Activated B cell treated with CpG ODN at 0.5 μM for 24 hours (primary cell): ENCODE measurements around the gene GDF7. TPM values are rescaled to one million over a fixed set of nuclear protein-coding genes. Genes with fewer than 3 reads are reported as not detected.

Source experiments
- ATAC-seq: fragments of 200-7000 bp; cut with Tn5 transposase; one replicate; pipeline ENCODE4 v1.10.0; 2021; ENCODE audit warnings: low read depth, mild to moderate bottlenecking, moderate library complexity
- CTCF ChIA-PET: fragments of 350-600 bp; sonication (Branson Sonifier 250); formaldehyde crosslinking; loops from one replicate; lab custom pipeline; 2021; ENCODE audit warnings: antibody characterized with exemption; lab: Charles Lee
- POLR2A ChIA-PET: fragments of 350-600 bp; sonication (Branson Sonifier 250); formaldehyde crosslinking; loops from one replicate; lab custom pipeline; 2021; ENCODE audit warnings: antibody characterized with exemption; lab: Charles Lee
- DNase-seq: peaks from one replicate; pipeline ENCODE4 v3.0.0; 2022
- H3K27ac Mint-ChIP-seq: one replicate; pipeline ENCODE4 v1.8.0; 2020; ENCODE audit warnings: mixed read lengths
- H3K27me3 Mint-ChIP-seq: one replicate; pipeline ENCODE4 v1.8.0; 2021; ENCODE audit warnings: mixed read lengths
- H3K36me3 Mint-ChIP-seq: one replicate; pipeline ENCODE4 v1.8.0; 2021; ENCODE audit warnings: low read depth, mixed read lengths
- H3K4me1 Mint-ChIP-seq: one replicate; pipeline ENCODE4 v1.8.0; 2021; ENCODE audit warnings: mixed read lengths
- H3K4me3 Mint-ChIP-seq: one replicate; pipeline ENCODE4 v1.8.0; 2020; ENCODE audit warnings: mild to moderate bottlenecking, mixed read lengths
- H3K9me3 Mint-ChIP-seq: one replicate; pipeline ENCODE4 v1.8.0; 2020; ENCODE audit warnings: mixed read lengths
- CTCF ChIP-seq: fragments of 200-600 bp; IDR thresholded peaks from one replicate; pipeline ENCODE4 v1.8.0; 2022; ENCODE audit warnings: antibody characterized with exemption, mild to moderate bottlenecking
- intact Hi-C: fragments of 100-400 bp; cut with micrococcal nuclease; formaldehyde crosslinking; loops from one replicate; pipeline ENCODE4 v1.15.1; 2024
- total RNA-seq: library from RNA; stranded (reverse); gene quantifications from 2 replicates; pipeline ENCODE4 v1.2.3, GENCODE V29; 2022

Gene GDF7
- total RNA-seq, 1 donor from 2014 or later: 6.7 TPM

GRCh38 chr2:20645761-20646160, 21.2 kb upstream of the GDF7 start:
- Mint-ChIP-seq H3K4me1 (peaks cover 37% of the 10 kb centered on the region), H3K27me3 (no peaks in the 10 kb centered on the region), H3K9me3 (no peaks in the 10 kb centered on the region), H3K27ac (no peak overlapping the region), H3K36me3 (peaks cover 40% of the 10 kb centered on the region), H3K4me3 (no peak overlapping the region)
- ChIA-PET POLR2A (no interaction called here), CTCF (no interaction called here)
- intact Hi-C loops: no loop called here
- no peak for ATAC-seq
- TF ChIP-seq CTCF: no peak
- no peak for DNase-seq

DNA sequence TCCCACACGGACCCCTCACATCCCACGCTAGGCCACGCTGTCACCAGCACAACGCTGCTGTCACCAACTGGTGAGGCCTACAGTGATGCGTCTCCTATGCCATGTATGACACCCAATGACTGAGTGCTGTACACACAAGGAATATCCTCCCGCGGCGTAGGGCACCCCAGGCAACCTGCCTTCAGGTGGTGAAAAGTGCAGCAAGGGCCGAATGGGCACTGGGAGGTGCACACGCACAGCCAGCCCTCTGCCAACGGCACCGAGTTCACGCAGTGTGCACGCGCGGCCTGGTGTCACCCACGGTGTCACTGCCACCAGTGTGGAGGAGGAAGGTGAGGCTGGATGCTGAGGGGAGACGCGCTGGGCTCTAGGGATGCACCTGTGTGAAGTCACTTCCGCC, 20.5 kb upstream of the GDF7 start:
- Mint-ChIP-seq H3K4me3 (no peak overlapping the region), H3K27ac (no peak overlapping the region), H3K4me1 (peaks cover 41% of the 10 kb centered on the region), H3K36me3 (peaks cover 36% of the 10 kb centered on the region), H3K27me3 (no peaks in the 10 kb centered on the region), H3K9me3 (no peaks in the 10 kb centered on the region)
- TF ChIP-seq CTCF: no peak
- POLR2A ChIA-PET: interaction anchor here (1.4 kb wide), 1 partner anchor 199 kb away, joined by 7 read pairs; the partner anchor contains the start of gene RHOB
- DNase-seq: no peak
- no peak for ATAC-seq
- intact Hi-C loops: no loop called here
- CTCF ChIA-PET: no interaction called here

DNA sequence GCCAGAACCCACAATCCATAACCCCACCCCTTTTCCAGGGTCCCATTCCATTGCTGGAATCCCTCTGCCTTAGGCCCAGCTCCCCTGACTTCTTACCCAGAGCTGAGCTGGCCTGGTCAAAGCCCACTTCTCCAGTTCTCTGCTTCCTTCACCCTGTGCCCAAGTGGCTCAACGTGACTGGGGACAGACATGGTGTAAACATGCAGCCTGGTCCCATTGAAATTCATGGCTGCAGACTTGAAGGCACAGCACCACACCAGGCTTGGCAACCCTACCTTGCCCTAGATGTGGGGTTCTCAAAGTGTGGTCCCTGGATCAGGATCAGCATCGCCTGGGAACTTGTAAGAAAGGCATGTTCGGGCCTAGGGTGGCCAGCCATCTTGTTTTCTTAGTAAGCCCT, 19.7 kb upstream of the GDF7 start:
- no peak for TF ChIP-seq CTCF
- no peak overlapping the region for H3K4me3 Mint-ChIP-seq
- H3K4me1 Mint-ChIP-seq: peaks cover 41% of the 10 kb centered on the region
- no peaks in the 10 kb centered on the region for H3K9me3 Mint-ChIP-seq
- H3K36me3 Mint-ChIP-seq: peaks cover 29% of the 10 kb centered on the region
- ATAC-seq: no peak
- no peak for DNase-seq
- no peaks in the 10 kb centered on the region for H3K27me3 Mint-ChIP-seq
- H3K27ac Mint-ChIP-seq: no peak overlapping the region
- intact Hi-C loops: no loop called here
- CTCF ChIA-PET: no interaction called here
- POLR2A ChIA-PET: interaction anchor here (1.4 kb wide), 1 partner anchor 200 kb away, joined by 7 read pairs; the partner anchor contains the start of gene RHOB

GRCh38 chr2:20647738-20648137, 19.2 kb upstream of the GDF7 start:
- TF ChIP-seq CTCF: no peak
- H3K36me3 Mint-ChIP-seq: peaks cover 28% of the 10 kb centered on the region
- DNase-seq (no peak), ATAC-seq (no peak)
- H3K4me1 Mint-ChIP-seq: peaks cover 41% of the 10 kb centered on the region
- ChIA-PET POLR2A (interaction anchor here (1.1 to 4.9 kb wide), 3 partner anchors 200 to 215 kb away, joined by 4 to 86 read pairs (median 7); partner anchors contain the start of gene RHOB), CTCF (interaction anchor here (0.9 to 1.3 kb wide), 2 partner anchors 13 to 14 kb away, joined by 3 to 4 read pairs; no protein-coding TSS in a partner anchor)
- intact Hi-C loops: no loop called here
- H3K27me3 Mint-ChIP-seq: no peaks in the 10 kb centered on the region
- H3K4me3 Mint-ChIP-seq: no peak overlapping the region
- H3K9me3 Mint-ChIP-seq: no peaks in the 10 kb centered on the region
- H3K27ac Mint-ChIP-seq: no peak overlapping the region

DNA sequence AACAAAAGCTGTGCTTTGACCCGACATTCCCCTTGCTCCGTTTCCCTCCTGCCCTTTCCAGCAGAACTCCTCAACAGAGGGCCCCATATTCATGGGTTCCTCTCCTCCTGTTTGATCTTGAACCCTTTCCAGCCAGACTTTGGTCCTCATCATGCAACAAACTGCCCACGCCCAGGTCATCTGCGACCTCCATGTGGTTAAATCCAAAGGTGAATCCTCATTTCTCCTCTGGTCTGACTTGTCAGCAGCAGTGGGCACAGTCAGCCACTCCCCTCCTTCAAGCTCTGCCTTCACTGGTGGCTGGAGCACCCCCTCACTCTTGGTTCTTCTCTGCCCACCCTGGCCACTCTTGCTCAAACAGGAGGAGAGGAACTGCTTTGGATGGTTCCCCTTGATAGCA, 18.7 kb upstream of the GDF7 start:
- POLR2A ChIA-PET: interaction anchor here (1.1 to 4.9 kb wide), 3 partner anchors 18 to 215 kb away, joined by 4 to 86 read pairs (median 5); partner anchors contain the start of genes GDF7 and RHOB
- DNase-seq (no peak), ATAC-seq (no peak)
- peaks cover 41% of the 10 kb centered on the region for H3K4me1 Mint-ChIP-seq
- no peaks in the 10 kb centered on the region for H3K9me3 Mint-ChIP-seq
- no peak overlapping the region for H3K4me3 Mint-ChIP-seq
- H3K27me3 Mint-ChIP-seq: no peaks in the 10 kb centered on the region
- intact Hi-C loops: no loop called here
- CTCF ChIA-PET: interaction anchor here (0.8 to 1.3 kb wide), 4 partner anchors 13 to 237 kb away, joined by 3 to 4 read pairs (median 4); no protein-coding TSS in a partner anchor
- TF ChIP-seq CTCF: no peak
- peaks cover 23% of the 10 kb centered on the region for H3K36me3 Mint-ChIP-seq
- no peak overlapping the region for H3K27ac Mint-ChIP-seq
